ENCODE results near the gene AOAH.

AOAH gene

DNA sequence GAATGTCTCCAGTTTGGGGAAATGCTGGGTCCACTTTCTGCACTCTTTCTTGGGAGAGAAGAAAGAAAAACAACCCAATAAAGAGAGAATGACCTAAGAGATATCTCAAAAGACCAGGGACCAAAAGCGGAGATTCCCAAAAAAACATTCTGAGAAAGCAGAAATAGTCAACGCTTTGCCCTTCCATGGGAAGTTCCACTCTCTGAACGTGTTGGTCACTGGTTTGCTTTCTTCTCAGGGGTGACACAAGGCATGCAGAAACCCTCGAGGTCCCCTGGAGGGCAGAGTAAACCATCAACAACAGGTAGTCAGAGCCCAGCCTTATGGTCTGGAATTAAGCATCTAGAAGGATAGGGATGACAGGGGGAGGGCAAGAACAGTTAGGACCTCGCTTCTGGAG is 26.2 kb upstream of the AOAH start:
- Histone ChIP-seq H3K9ac (ENCODE audit: low read depth, low read length) (no peak overlapping the region), H3K36me3 (ENCODE audit: insufficient read depth, low read depth, low read length) (no peaks in the 10 kb centered on the region), H3K27ac (ENCODE audit: low read length) (no peak overlapping the region), H3K27me3 (ENCODE audit: insufficient read depth, low read length) (no peaks in the 10 kb centered on the region), H3K4me1 (ENCODE audit: insufficient read depth, low read length) (no peaks in the 10 kb centered on the region; the same call in 1 of the 2 replicates), H3K9me3 (ENCODE audit: insufficient read depth, low read depth, low read length) (no peaks in the 10 kb centered on the region), H3K4me3 (ENCODE audit: low read length) (no peak overlapping the region)

DNA sequence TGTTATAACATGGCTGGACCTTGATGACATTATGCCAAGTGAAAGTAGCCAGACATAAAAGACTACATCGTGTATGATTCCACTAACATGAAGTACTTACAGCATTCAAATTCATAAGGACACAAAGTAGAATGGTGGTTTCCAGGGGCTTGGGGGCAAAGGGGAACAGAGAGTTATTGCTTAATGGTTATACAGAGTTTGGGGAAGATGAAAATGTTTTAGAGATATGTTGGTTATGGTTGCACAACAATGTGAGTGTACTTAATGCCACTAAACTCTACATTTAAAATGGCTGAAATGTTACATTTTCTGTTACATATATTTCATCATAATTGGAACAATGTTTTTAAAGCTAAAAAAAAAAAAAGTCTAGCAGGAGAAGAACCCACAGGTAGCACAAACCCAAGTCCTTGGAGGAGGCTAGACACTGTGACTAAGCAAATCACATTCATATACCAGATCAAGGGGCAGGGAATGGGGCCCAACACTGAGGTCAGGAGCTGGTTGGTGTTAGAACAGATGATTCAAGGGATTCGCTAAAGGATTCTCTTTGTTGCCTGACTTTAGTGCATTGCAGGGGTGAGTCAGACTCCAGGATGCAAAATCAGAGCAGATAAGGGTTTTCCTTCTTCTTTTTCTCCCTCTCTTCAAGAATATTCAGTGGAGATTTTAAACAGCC is 25.1 kb upstream of the AOAH start:
- H3K4me1 ChIP-seq (ENCODE audit: insufficient read depth, low read length) = no peaks in the 10 kb centered on the region; the same call in 1 of the 2 replicates

DNA sequence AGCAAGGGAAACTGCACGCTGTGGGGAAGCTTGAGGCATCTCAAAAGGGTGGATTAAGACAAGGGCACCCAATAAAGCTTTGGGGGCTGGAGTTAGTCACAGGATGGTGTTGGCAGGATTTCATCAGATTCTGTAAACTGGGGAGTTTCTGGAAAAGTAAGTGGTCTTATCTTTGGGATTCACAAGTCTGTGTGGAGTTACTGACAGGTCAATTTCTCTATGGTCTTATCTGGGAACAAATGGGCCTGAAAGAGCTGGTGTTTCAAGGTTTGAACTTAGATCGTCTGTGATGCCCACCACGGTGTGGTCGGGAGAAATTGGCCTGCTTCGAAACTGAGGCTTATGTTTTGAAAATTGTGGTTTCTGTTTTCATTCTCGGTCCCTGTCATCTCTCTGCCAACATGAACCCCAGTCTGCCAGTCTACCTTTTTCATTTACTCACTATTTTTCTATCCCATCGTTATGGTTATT is 23.8 kb upstream of the AOAH start:
- Histone ChIP-seq H3K27ac (ENCODE audit: low read length) (no peak overlapping the region), H3K9me3 (ENCODE audit: insufficient read depth, low read depth, low read length) (no peaks in the 10 kb centered on the region), H3K9ac (ENCODE audit: low read depth, low read length) (no peak overlapping the region), H3K36me3 (ENCODE audit: insufficient read depth, low read depth, low read length) (no peaks in the 10 kb centered on the region), H3K27me3 (ENCODE audit: insufficient read depth, low read length) (no peaks in the 10 kb centered on the region), H3K4me3 (ENCODE audit: low read length) (no peak overlapping the region), H3K4me1 (ENCODE audit: insufficient read depth, low read length) (no peaks in the 10 kb centered on the region; the same call in 1 of the 2 replicates)

More for the DNA sequence above, 25.1 kb upstream of the AOAH start:
- no peak overlapping the region for H3K27ac ChIP-seq (ENCODE audit: low read length)
- no peaks in the 10 kb centered on the region for H3K9me3 ChIP-seq (ENCODE audit: insufficient read depth, low read depth, low read length)
- no peak overlapping the region for H3K4me3 ChIP-seq (ENCODE audit: low read length)
- no peaks in the 10 kb centered on the region for H3K36me3 ChIP-seq (ENCODE audit: insufficient read depth, low read depth, low read length)
- no peaks in the 10 kb centered on the region for H3K27me3 ChIP-seq (ENCODE audit: insufficient read depth, low read length)
- H3K9ac ChIP-seq (ENCODE audit: low read depth, low read length) = no peak overlapping the region

DNA sequence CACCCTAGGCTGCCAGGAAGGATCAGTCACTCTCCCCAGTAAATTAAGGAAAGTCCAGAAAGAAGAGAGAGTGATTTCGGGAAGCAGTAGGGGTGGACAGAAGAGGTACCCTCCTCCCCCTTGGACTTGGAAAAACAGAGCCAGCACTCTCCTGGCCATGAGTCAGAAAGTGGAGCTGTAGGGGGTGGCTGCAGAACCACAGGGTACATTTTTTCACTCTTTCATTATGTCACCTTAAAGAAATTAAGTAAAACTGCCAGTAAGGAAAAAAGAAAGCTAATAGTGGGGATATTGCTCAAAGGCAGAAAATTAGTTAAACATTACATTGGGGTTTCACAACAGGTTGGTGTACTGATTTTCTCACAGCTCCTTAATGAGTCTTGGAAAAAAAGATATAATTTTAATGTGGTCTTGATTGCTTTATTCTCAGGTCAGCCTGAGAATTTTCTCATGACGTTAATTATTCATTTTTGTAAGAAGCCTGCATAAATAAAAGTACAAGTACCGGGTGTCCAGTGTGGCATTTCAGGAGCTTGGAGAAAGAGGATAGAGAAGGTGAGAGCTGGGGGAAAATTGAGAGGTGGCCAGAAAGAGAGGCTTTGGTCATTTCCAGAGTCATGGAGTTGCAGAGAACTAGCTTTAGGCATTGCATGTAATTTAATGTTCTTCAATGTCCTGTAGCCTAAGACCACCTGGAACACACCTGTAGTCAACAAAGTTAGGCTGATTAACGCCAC is 23.2 kb upstream of the AOAH start:
- Histone ChIP-seq H3K27ac (ENCODE audit: low read length) (no peak overlapping the region), H3K9me3 (ENCODE audit: insufficient read depth, low read depth, low read length) (no peaks in the 10 kb centered on the region), H3K4me3 (ENCODE audit: low read length) (no peak overlapping the region), H3K36me3 (ENCODE audit: insufficient read depth, low read depth, low read length) (no peaks in the 10 kb centered on the region), H3K27me3 (ENCODE audit: insufficient read depth, low read length) (no peaks in the 10 kb centered on the region), H3K4me1 (ENCODE audit: insufficient read depth, low read length) (no peaks in the 10 kb centered on the region; the same call in 1 of the 2 replicates), H3K9ac (ENCODE audit: low read depth, low read length) (no peak overlapping the region)

DNA sequence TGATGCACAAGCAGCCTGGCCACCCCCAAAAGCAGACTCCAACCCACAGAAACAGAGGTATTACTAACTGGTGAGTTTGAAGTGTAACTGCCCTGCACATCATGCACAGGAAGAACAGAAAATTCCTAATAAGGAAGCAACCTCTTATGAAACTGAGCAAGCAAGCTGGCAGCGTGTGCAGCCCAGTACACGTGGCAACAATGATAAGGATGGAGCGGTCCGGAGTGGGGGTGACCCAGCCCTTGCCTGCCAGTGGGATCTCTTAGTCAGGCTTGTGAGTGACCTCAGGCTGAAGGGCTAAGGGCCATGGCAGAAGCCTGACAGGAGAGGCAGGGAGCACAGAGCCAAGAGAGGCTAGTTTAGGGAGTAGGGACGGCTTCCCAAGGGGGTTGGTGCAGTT is 22.1 kb upstream of the AOAH start:
- H3K9ac ChIP-seq (ENCODE audit: low read depth, low read length) = no peak overlapping the region
- no peaks in the 10 kb centered on the region for H3K27me3 ChIP-seq (ENCODE audit: insufficient read depth, low read length)
- H3K4me3 ChIP-seq (ENCODE audit: low read length) = no peak overlapping the region
- H3K9me3 ChIP-seq (ENCODE audit: insufficient read depth, low read depth, low read length) = no peaks in the 10 kb centered on the region
- no peak overlapping the region for H3K27ac ChIP-seq (ENCODE audit: low read length)
- H3K4me1 ChIP-seq (ENCODE audit: insufficient read depth, low read length) = no peaks in the 10 kb centered on the region; the same call in 1 of the 2 replicates
- no peaks in the 10 kb centered on the region for H3K36me3 ChIP-seq (ENCODE audit: insufficient read depth, low read depth, low read length)

DNA sequence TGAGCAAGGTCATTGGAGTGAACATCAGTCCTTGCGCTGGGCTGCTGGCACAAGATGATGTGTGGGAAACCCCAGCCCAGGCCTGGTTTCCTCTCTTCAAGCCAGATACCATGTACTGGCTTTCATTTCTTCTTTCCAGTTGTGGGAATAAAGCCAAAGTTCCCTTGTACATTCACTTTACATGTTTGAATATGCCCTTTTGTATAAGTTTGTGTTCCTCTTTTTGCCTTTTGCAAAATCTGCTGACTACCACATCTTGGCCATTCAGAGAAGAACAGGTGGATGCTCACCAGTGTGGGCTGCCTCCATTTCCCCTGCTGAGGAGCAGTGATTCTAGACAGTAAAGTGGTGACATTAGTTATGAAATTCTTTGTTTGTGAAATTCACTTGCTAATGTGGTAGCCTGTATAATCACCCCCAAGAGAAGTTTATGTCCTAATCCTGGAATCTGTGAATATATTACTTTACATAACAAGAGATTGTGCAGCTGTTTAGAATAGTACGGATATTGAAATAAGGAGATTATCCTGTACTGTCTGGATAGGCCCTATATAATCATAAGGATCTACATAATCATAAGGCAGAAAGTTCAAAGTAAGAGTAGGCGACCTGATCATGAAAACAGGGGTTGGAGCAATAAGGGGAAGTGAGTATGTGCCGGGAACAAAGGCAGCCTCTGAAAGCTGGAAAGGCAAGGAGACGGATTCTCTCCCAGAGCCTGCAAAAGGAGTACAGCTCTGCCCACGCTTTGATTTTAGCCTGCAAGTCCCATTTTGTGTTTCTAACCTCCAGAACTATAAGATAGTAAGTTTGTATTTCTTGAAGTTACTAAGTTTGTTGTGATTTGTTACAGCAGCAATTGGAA is 18.8 kb upstream of the AOAH start:
- peaks cover 4% of the 10 kb centered on the region for H3K4me1 ChIP-seq (ENCODE audit: insufficient read depth, low read length)
- no peaks in the 10 kb centered on the region for H3K36me3 ChIP-seq (ENCODE audit: insufficient read depth, low read depth, low read length)
- H3K9ac ChIP-seq (ENCODE audit: low read depth, low read length) = no peak overlapping the region
- H3K9me3 ChIP-seq (ENCODE audit: insufficient read depth, low read depth, low read length) = no peaks in the 10 kb centered on the region
- H3K27me3 ChIP-seq (ENCODE audit: insufficient read depth, low read length) = no peaks in the 10 kb centered on the region
- H3K27ac ChIP-seq (ENCODE audit: low read length) = no peak overlapping the region
- H3K4me3 ChIP-seq (ENCODE audit: low read length) = no peak overlapping the region

DNA sequence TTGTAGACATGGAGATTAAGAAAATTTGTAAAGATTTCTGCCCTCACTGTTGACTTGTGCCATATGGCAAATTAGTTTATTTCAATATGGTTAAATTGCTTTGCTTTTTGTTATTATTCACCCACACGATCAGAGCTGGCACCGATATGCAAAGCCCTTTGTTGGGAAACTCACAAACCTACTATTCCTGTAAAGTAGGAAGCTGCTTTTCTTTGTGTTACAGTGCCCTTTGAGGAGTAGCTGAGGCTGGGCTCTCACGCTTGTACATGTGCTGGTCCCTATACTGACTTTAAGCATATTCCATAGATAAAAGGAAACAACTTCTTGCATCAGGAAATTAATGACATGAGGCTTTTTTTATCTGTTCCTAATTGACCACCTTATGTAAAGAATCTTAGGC is 17.6 kb upstream of the AOAH start:
- Histone ChIP-seq H3K4me1 (ENCODE audit: insufficient read depth, low read length) (peaks cover 4% of the 10 kb centered on the region), H3K36me3 (ENCODE audit: insufficient read depth, low read depth, low read length) (no peaks in the 10 kb centered on the region), H3K27me3 (ENCODE audit: insufficient read depth, low read length) (no peaks in the 10 kb centered on the region), H3K27ac (ENCODE audit: low read length) (no peak overlapping the region), H3K9me3 (ENCODE audit: insufficient read depth, low read depth, low read length) (no peaks in the 10 kb centered on the region), H3K9ac (ENCODE audit: low read depth, low read length) (no peak overlapping the region), H3K4me3 (ENCODE audit: low read length) (no peak overlapping the region)

DNA sequence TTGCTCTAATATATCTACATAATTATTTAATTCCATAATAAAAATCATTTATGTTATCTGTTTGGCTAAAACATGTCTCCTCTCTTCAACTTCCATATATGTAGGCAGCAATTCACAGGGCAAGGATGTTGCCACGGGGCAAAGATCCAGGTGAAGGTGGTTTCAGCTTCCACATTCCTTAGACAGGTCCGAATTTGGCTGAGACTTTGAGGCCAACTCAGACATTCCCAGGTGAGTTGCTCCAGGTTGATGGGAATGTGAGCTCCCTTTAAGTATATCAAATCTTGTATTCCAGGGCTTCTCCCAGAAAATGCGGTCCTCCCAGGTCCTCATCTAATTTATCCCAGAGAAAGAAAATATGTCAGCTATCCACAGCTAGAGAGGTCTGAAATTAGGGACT is 15.1 kb upstream of the AOAH start:
- Histone ChIP-seq H3K36me3 (ENCODE audit: insufficient read depth, low read depth, low read length) (no peaks in the 10 kb centered on the region), H3K27me3 (ENCODE audit: insufficient read depth, low read length) (no peaks in the 10 kb centered on the region), H3K4me3 (ENCODE audit: low read length) (no peak overlapping the region), H3K27ac (ENCODE audit: low read length) (no peak overlapping the region), H3K9me3 (ENCODE audit: insufficient read depth, low read depth, low read length) (no peaks in the 10 kb centered on the region), H3K4me1 (ENCODE audit: insufficient read depth, low read length) (peaks cover 4% of the 10 kb centered on the region; the same call in 1 of the 2 replicates), H3K9ac (ENCODE audit: low read depth, low read length) (no peak overlapping the region)

DNA sequence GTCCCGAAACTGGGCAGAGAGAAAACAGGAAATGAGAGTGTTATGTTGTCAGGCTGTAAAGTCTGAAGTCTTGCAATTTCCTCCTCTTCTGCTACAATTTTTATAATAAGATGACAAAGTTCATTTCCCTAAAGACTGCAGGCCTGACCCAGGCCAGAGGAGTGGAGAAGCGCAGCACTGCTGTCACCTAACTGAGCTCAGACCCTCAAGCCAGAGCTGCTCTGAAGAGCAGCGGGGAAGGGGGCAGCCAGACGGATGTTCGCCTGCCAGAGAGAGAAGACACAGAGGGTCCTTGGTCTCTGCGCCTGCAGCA is 12.6 kb upstream of the AOAH start:
- H3K9me3 ChIP-seq (ENCODE audit: insufficient read depth, low read depth, low read length) = no peaks in the 10 kb centered on the region
- H3K27me3 ChIP-seq (ENCODE audit: insufficient read depth, low read length) = no peaks in the 10 kb centered on the region
- no peak overlapping the region for H3K9ac ChIP-seq (ENCODE audit: low read depth, low read length)
- H3K36me3 ChIP-seq (ENCODE audit: insufficient read depth, low read depth, low read length) = no peaks in the 10 kb centered on the region
- peaks cover 4% of the 10 kb centered on the region; the same call in 1 of the 2 replicates for H3K4me1 ChIP-seq (ENCODE audit: insufficient read depth, low read length)
- H3K4me3 ChIP-seq (ENCODE audit: low read length) = no peak overlapping the region
- no peak overlapping the region for H3K27ac ChIP-seq (ENCODE audit: low read length)

DNA sequence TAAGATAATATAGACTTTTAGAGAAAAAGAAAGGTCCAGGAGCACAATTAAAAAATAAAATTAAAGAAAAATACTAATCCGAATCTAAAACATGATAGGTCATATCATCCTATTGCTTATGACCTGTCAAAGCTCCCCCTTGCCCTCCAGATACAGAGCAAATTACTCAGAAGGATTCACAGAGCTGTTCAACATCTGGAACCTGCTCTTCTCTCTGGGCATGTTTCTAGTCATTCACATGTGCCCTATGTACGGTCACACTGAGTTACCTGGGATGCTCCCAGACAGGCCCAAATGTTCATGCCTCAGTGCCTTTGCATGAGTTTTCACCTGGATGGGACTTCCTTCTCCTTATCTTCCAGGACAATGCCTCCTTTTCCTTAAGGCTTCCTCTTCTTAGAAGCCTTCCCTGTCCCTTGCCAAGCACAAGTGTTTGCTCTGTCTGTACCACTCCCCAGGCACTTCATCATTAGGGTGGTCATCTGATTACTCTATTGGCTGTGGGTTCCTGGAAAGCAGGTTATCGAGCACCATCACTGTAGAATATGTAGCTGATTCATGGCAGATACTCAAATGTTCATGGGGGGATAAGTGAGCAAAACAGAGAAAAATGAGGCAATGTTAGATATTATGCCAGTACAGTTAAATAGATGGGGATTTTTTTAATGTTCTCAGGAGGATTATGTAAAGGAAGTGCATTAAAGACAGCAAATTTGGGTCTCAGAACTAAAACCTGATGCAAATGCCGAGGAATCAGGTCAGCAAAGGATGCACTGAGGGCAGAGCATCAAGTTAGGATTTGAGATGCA is 12.0 kb upstream of the AOAH start:
- Histone ChIP-seq H3K27me3 (ENCODE audit: insufficient read depth, low read length) (no peaks in the 10 kb centered on the region), H3K9ac (ENCODE audit: low read depth, low read length) (no peak overlapping the region), H3K4me3 (ENCODE audit: low read length) (no peak overlapping the region)

DNA sequence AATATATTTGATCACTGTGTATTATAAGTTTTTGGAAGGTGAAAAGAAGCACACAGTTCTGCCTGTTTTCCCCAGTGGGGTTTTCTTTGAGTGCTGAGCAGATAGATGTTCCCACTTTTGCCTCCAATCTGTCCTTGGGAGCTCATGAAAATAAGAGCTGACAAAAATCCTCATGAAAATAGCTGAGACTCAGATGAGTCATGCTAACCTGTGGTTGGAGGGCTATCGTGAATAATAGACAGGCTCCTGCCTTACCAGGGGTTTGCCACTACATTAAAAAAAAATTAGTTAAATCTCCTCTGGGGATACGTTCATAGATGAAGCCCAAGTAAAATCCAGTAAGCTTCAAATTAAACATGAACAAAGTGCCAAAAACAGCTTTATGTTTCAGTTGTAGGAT is 10.9 kb upstream of the AOAH start:
- Histone ChIP-seq H3K4me1 (ENCODE audit: insufficient read depth, low read length) (peaks cover 4% of the 10 kb centered on the region; the same call in 1 of the 2 replicates), H3K9me3 (ENCODE audit: insufficient read depth, low read depth, low read length) (no peaks in the 10 kb centered on the region), H3K4me3 (ENCODE audit: low read length) (no peak overlapping the region), H3K27me3 (ENCODE audit: insufficient read depth, low read length) (no peaks in the 10 kb centered on the region), H3K27ac (ENCODE audit: low read length) (no peak overlapping the region), H3K36me3 (ENCODE audit: insufficient read depth, low read depth, low read length) (no peaks in the 10 kb centered on the region), H3K9ac (ENCODE audit: low read depth, low read length) (no peak overlapping the region)

More for the DNA sequence above, 12.0 kb upstream of the AOAH start:
- Histone ChIP-seq H3K9me3 (ENCODE audit: insufficient read depth, low read depth, low read length) (no peaks in the 10 kb centered on the region), H3K36me3 (ENCODE audit: insufficient read depth, low read depth, low read length) (no peaks in the 10 kb centered on the region), H3K4me1 (ENCODE audit: insufficient read depth, low read length) (peaks cover 4% of the 10 kb centered on the region; the same call in 1 of the 2 replicates), H3K27ac (ENCODE audit: low read length) (no peak overlapping the region)

Measured in iPS-20b (cell line).